ENCODE data around the gene HASPIN. TPM values are rescaled to one million over a fixed set of nuclear protein-coding genes. Genes with fewer than 3 reads are reported as not detected.

HASPIN gene
- total RNA-seq, 4 donors from 2014 or later = 0.20 to 1.3 (median 0.24) TPM

- H3K36me3 ChIP-seq = no peaks in the 10 kb centered on the region
- in situ Hi-C loops (cut with MboI; ENCODE audit: low sequenced_read_pairs in 4 of 4) (loop anchor here (5.0 to 10.0 kb wide), 4 partner anchors 75 to 105 kb away; partner anchors contain the start of gene NCBP3 (in 2 of the 4)), intact Hi-C loops (cut with DNase I; ENCODE audit: low total_unique reads) (loop anchor here (5.0 to 10.0 kb wide), 2 partner anchors 153 to 335 kb away; partner anchors contain the start of gene CAMKK1)
- no peaks in the 10 kb centered on the region for H3K27me3 ChIP-seq
- no peaks in the 10 kb centered on the region for H3K9me3 ChIP-seq
- no peak for TF ChIP-seq POLR2A (IDR thresholded peaks at IDR 0.05)
- no peak for TF ChIP-seq CTCF (IDR thresholded peaks at IDR 0.05 in 4 of 5, conservative IDR thresholded peaks at IDR 0.05 in 1 of 5)
- no peak overlapping the region for H3K4me3 ChIP-seq
- H3K4me1 ChIP-seq = peaks cover 4 to 11% of the 10 kb centered on the region in 2 donors
- ATAC-seq = no peak
- no peak for DNase-seq
- no peak overlapping the region for H3K27ac ChIP-seq
These were observed 15.9 kb downstream of the HASPIN start for GRCh38 chr17:3739422-3740124.

- in situ Hi-C loops (cut with MboI; ENCODE audit: low sequenced_read_pairs in 4 of 4) = no loop called here
- no peaks in the 10 kb centered on the region for H3K9me3 ChIP-seq
- no peaks in the 10 kb centered on the region for H3K27me3 ChIP-seq
- no peak overlapping the region for H3K27ac ChIP-seq
- intact Hi-C loops (cut with DNase I; ENCODE audit: low total_unique reads) = no loop called here
- DNase-seq = no peak
- no peak for TF ChIP-seq POLR2A (IDR thresholded peaks at IDR 0.05)
- TF ChIP-seq CTCF (IDR thresholded peaks at IDR 0.05 in 4 of 5, conservative IDR thresholded peaks at IDR 0.05 in 1 of 5) = no peak
- H3K4me3 ChIP-seq = no peak overlapping the region
- ATAC-seq = no peak
- peaks cover 4 to 11% of the 10 kb centered on the region in 2 donors for H3K4me1 ChIP-seq
- no peaks in the 10 kb centered on the region for H3K36me3 ChIP-seq
These were observed 16.9 kb downstream of the HASPIN start for GRCh38 chr17:3740611-3741073.

GRCh38 chr17:3744014-3744413 is 20.3 kb downstream of the HASPIN start:
- no peaks in the 10 kb centered on the region for H3K27me3 ChIP-seq
- DNase-seq = no peak
- no peaks in the 10 kb centered on the region for H3K9me3 ChIP-seq
- ATAC-seq = no peak
- H3K36me3 ChIP-seq = no peaks in the 10 kb centered on the region
- H3K4me1 ChIP-seq = no peaks in the 10 kb centered on the region
- no peak for TF ChIP-seq POLR2A (IDR thresholded peaks at IDR 0.05)
- no peak for TF ChIP-seq CTCF (IDR thresholded peaks at IDR 0.05 in 4 of 5, conservative IDR thresholded peaks at IDR 0.05 in 1 of 5)
- intact Hi-C loops (cut with DNase I; ENCODE audit: low total_unique reads) = no loop called here
- H3K4me3 ChIP-seq = no peak overlapping the region
- no peak overlapping the region for H3K27ac ChIP-seq
- in situ Hi-C loops (cut with MboI; ENCODE audit: low sequenced_read_pairs in 4 of 4) = no loop called here

- no peaks in the 10 kb centered on the region for H3K27me3 ChIP-seq
- in situ Hi-C loops (cut with MboI; ENCODE audit: low sequenced_read_pairs in 4 of 4) = no loop called here
- TF ChIP-seq CTCF (IDR thresholded peaks at IDR 0.05 in 4 of 5, conservative IDR thresholded peaks at IDR 0.05 in 1 of 5) (no peak), POLR2A (IDR thresholded peaks at IDR 0.05) (no peak)
- no peaks in the 10 kb centered on the region for H3K4me1 ChIP-seq
- no peak overlapping the region for H3K27ac ChIP-seq
- no peaks in the 10 kb centered on the region for H3K36me3 ChIP-seq
- ATAC-seq (no peak), DNase-seq (no peak)
- H3K9me3 ChIP-seq = no peaks in the 10 kb centered on the region
- intact Hi-C loops (cut with DNase I; ENCODE audit: low total_unique reads) = no loop called here
- H3K4me3 ChIP-seq = no peak overlapping the region
These were observed 21.4 kb downstream of the HASPIN start for GRCh38 chr17:3745071-3745470.
